ENCODE measurements around the gene STK4.

DNA sequence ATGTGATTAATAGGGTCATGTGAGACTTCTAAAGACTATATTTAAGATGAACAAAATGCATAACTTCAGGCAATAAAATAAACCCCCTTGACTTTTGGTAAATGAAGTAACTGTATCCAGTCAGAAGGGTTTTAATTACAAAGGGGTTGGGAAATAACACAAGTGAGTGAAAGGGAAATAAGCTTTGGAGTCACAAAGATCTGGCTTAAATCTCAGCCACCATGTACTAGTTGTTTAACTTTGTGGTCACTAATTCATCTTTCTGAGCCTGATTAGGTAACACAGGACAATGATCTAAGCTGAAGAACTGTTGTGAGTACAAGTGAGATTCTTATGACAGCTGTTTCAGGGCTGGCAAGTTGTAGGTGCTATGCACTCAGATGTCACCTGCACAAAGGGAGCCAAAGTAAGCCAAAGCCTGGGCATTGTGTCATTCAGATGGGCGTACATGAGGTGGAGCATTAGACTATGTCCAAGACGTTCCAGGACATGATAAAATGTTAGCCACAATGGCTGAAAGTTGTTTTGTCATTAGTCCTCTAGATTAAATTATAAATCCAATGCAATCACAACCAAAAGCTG lies 19.9 kb upstream of the STK4 start:
- TF ChIP-seq YY1 (IDR thresholded peaks at IDR 0.05; ENCODE audit: insufficient read depth, insufficient read length) (no peak), ZNF274 (IDR thresholded peaks at IDR 0.05; ENCODE audit: low read depth, low read length) (no peak), SUZ12 (IDR thresholded peaks at IDR 0.05; ENCODE audit: extremely low read depth, insufficient read depth, insufficient read length) (no peak)

All from NT2/D1 (cell line).